HCT116 (cell line): Measurements from ENCODE around the gene TMEM186.

Source experiments
- EGR1 ChIP-seq: IDR thresholded peaks from 2 replicates; pipeline ENCODE4 v1.6.1; 2012; ENCODE audit warnings: low read depth
- EZH2 ChIP-seq: fragments of 200-600 bp; sonication (generic); IDR thresholded peaks from 2 replicates; pipeline ENCODE4 v1.6.1; 2017; ENCODE audit warnings: antibody characterized with exemption, mixed run types
- EZH2phosphoT487 ChIP-seq: fragments of 200-600 bp; IDR thresholded peaks from 2 replicates; pipeline ENCODE4 v1.6.1; 2018; ENCODE audit warnings: antibody characterized with exemption, borderline replicate concordance
- FOSL1 ChIP-seq: IDR thresholded peaks from 2 replicates; pipeline ENCODE4 v1.6.1; 2012; ENCODE audit warnings: low read depth
- JUND ChIP-seq: IDR thresholded peaks from 2 replicates; pipeline ENCODE4 v1.6.1; 2012
- POLR2A ChIP-seq: IDR thresholded peaks from 2 replicates; pipeline ENCODE4 v1.7.0; 2011; ENCODE audit warnings: borderline replicate concordance; ENCODE audit not compliant: insufficient read depth, insufficient read length; ENCODE audit errors: extremely low read depth
- POLR2AphosphoS5 ChIP-seq: IDR thresholded peaks from 2 replicates; pipeline ENCODE4 v1.6.1; 2011; ENCODE audit warnings: mild to moderate bottlenecking, low read depth, low read length, moderate library complexity
- RAD21 ChIP-seq: IDR thresholded peaks from 2 replicates; pipeline ENCODE4 v1.6.1; 2012; ENCODE audit warnings: low read depth, mild to moderate bottlenecking
- SP1 ChIP-seq: IDR thresholded peaks from 2 replicates; pipeline ENCODE4 v1.6.1; 2012; ENCODE audit warnings: low read depth
- TCF7L2 ChIP-seq: IDR thresholded peaks from 2 replicates; pipeline ENCODE4 v1.7.0; 2011; ENCODE audit warnings: borderline replicate concordance, inconsistent platforms; ENCODE audit not compliant: insufficient read depth, insufficient read length; ENCODE audit errors: extremely low read depth
- ZNF274 ChIP-seq: fragments of 200-500 bp; sonication (Bioruptor generic); IDR thresholded peaks from 2 replicates; pipeline ENCODE4 v1.6.1; 2014; ENCODE audit warnings: mild to moderate bottlenecking, low read depth, low read length, inconsistent platforms
- TF ChIP-seq, protein P1 (sequence below), 3 experiments: fragments of 200-600 bp in 1 of 3; sonication (generic) in 1 of 3; IDR thresholded peaks in 2 of 3; conservative IDR thresholded peaks in 1 of 3; 2 replicates each; pipeline ENCODE4 v1.5.1; 2012 to 2017; ENCODE audit warnings: low read depth in 2 of 3, low read length in 2 of 3, antibody characterized with exemption in 1 of 3, borderline replicate concordance in 1 of 3, control low read depth in 1 of 3, mild to moderate bottlenecking in 1 of 3, mixed read lengths in 1 of 3, mixed run types in 1 of 3, moderate library complexity in 1 of 3; ENCODE audit not compliant: insufficient read depth in 1 of 3
- TF ChIP-seq, protein P2 (sequence below): IDR thresholded peaks from 2 replicates; pipeline ENCODE4 v1.6.1; 2011; ENCODE audit warnings: mild to moderate bottlenecking, low read length, moderate library complexity; ENCODE audit not compliant: insufficient replicate concordance; ENCODE audit errors: extremely low read depth
- TF ChIP-seq, protein P3 (sequence below): IDR thresholded peaks from 2 replicates; pipeline ENCODE4 v1.6.1; 2012

DNA sequence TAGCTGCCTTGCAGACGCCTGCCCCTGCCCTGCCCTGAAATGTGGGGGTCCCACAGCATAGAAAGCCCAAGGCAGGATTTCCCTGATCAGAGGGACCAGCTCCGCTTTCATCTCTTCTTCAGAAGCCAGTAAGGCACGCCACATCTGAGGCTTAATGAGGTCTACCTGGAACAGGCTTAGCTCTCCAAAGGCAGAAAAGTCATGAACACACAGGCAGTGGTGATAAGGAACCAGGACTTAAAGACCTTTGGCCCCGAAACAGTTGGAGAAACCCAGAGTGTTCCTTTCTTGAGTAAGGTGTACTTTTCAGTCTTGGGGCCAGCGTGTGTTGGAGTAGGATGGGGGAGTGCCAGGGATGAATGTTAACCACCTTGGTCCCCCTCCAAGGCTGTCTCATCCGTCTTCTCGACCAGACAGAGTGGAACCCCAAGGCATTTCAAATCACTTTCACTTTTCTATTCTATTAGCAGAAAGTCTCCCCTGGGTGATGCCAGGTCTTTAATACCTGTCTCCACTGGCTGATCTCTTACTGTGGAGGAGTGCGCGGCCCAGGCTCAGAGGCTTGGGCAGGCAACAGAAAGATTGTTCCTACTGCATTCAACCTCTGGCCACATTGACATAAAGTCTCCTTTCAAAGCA is 43.9 kb downstream of the TMEM186 start:
- TF ChIP-seq, protein P1, sequence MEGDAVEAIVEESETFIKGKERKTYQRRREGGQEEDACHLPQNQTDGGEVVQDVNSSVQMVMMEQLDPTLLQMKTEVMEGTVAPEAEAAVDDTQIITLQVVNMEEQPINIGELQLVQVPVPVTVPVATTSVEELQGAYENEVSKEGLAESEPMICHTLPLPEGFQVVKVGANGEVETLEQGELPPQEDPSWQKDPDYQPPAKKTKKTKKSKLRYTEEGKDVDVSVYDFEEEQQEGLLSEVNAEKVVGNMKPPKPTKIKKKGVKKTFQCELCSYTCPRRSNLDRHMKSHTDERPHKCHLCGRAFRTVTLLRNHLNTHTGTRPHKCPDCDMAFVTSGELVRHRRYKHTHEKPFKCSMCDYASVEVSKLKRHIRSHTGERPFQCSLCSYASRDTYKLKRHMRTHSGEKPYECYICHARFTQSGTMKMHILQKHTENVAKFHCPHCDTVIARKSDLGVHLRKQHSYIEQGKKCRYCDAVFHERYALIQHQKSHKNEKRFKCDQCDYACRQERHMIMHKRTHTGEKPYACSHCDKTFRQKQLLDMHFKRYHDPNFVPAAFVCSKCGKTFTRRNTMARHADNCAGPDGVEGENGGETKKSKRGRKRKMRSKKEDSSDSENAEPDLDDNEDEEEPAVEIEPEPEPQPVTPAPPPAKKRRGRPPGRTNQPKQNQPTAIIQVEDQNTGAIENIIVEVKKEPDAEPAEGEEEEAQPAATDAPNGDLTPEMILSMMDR (IDR thresholded peaks at IDR 0.05 in 2 of 3, conservative IDR thresholded peaks at IDR 0.05 in 1 of 3; ENCODE audit: borderline replicate concordance in 1 of 3, insufficient read depth in 1 of 3, low read depth in 2 of 3, low read length in 2 of 3): no peak
- TF ChIP-seq POLR2A (no peak), JUND (no peak), FOSL1 (no peak), SP1 (no peak), POLR2AphosphoS5 (no peak), EGR1 (no peak), EZH2phosphoT487 (no peak), EZH2 (no peak), TCF7L2 (no peak), ZNF274 (no peak), RAD21 (no peak)
- TF ChIP-seq, protein P2, sequence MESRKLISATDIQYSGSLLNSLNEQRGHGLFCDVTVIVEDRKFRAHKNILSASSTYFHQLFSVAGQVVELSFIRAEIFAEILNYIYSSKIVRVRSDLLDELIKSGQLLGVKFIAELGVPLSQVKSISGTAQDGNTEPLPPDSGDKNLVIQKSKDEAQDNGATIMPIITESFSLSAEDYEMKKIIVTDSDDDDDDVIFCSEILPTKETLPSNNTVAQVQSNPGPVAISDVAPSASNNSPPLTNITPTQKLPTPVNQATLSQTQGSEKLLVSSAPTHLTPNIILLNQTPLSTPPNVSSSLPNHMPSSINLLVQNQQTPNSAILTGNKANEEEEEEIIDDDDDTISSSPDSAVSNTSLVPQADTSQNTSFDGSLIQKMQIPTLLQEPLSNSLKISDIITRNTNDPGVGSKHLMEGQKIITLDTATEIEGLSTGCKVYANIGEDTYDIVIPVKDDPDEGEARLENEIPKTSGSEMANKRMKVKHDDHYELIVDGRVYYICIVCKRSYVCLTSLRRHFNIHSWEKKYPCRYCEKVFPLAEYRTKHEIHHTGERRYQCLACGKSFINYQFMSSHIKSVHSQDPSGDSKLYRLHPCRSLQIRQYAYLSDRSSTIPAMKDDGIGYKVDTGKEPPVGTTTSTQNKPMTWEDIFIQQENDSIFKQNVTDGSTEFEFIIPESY: no peak
- TF ChIP-seq, protein P3, sequence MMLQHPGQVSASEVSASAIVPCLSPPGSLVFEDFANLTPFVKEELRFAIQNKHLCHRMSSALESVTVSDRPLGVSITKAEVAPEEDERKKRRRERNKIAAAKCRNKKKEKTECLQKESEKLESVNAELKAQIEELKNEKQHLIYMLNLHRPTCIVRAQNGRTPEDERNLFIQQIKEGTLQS: no peak
